GM12878 (cell line): Measurements from ENCODE around the gene MMP1. TPM values are rescaled to one million over a fixed set of nuclear protein-coding genes. Genes with fewer than 3 reads are reported as not detected.

Experiments
- BRCA1 ChIP-seq: IDR thresholded peaks from 2 replicates; pipeline ENCODE4 v1.6.1; 2011; ENCODE audit warnings: low read depth, low read length, improper control_type of control experiment
- STAT1 ChIP-seq: fragments of 450-650 bp; conservative IDR thresholded peaks from 2 replicates; pipeline ENCODE4 v1.6.1; 2014; ENCODE audit warnings: antibody characterized with exemption, mild to moderate bottlenecking
- TCF7 ChIP-seq: IDR thresholded peaks from 2 replicates; pipeline ENCODE4 v1.6.1; 2014; ENCODE audit warnings: antibody characterized with exemption, borderline replicate concordance
- ZBTB40 ChIP-seq: fragments of 450-650 bp; IDR thresholded peaks from 2 replicates; pipeline ENCODE4 v1.6.1; 2016; ENCODE audit warnings: mild to moderate bottlenecking, moderate library complexity, borderline replicate concordance
- ZNF207 ChIP-seq: fragments of 450-650 bp; IDR thresholded peaks from 2 replicates; pipeline ENCODE4 v1.6.1; 2014; ENCODE audit warnings: antibody characterized with exemption, mild to moderate bottlenecking, borderline replicate concordance
- ZNF24 ChIP-seq: fragments of 450-650 bp; IDR thresholded peaks from 2 replicates; pipeline ENCODE4 v1.6.1; 2017; ENCODE audit warnings: antibody characterized with exemption, mild to moderate bottlenecking
- ZNF384 ChIP-seq: IDR thresholded peaks from 2 replicates; pipeline ENCODE4 v1.6.1; 2012; ENCODE audit warnings: low read depth, mild to moderate bottlenecking, low read length, improper control_type of control experiment, borderline replicate concordance
- ZNF687 ChIP-seq: fragments of 450-650 bp; IDR thresholded peaks from 2 replicates; pipeline ENCODE4 v1.6.1; 2017; ENCODE audit warnings: mild to moderate bottlenecking, moderate library complexity
- polyA plus RNA-seq, 11 experiments: library from polyadenylated mRNA; depleted of rRNA in 4 of 11; unstranded in 6 of 11; stranded (reverse) in 5 of 11; fragments of >200 nt; fragmentation: Nextera tagmentation in 4 of 11; fragmentation: Illumina TruSeq in 1 of 11; extraction: Ambion mirVana in 4 of 11; extraction: Trizol in 1 of 11; gene quantifications; 1 replicate in 1 of 11; 2 replicates in 10 of 11; pipeline versions ENCODE4 v1.2.1 to v1.2.3, GENCODE V29; 2011 to 2016; ENCODE audit warnings: inconsistent platforms in 2 of 11, missing spikeins in 2 of 11, low read depth in 1 of 11
- total RNA-seq, 4 experiments: library from RNA; depleted of rRNA in 3 of 4; stranded (reverse); fragments of >200 nt in 3 of 4; fragmentation: Illumina TruSeq in 1 of 4; extraction: Trizol in 1 of 4; gene quantifications; 2 replicates each; pipeline versions ENCODE4 v1.2.1 to v1.2.3, GENCODE V29; 2013 to 2021

Gene MMP1
- total and polyA plus RNA-seq, 10 of the 15 experiments (the other 5 are each of a cell fraction or from before 2014, with no cell fraction given) = not detected

GRCh38 chr11:102836290-102836875 lies 38.4 kb upstream of the MMP1 start (continued):
- TF ChIP-seq ZNF687 (no peak), ZNF24 (no peak), STAT1 (no peak), BRCA1 (no peak), ZNF207 (no peak), TCF7 (no peak), ZNF384 (no peak), ZBTB40 (no peak)
